ENCODE results near the gene PCDHB1. TPM values are rescaled to one million over a fixed set of nuclear protein-coding genes. Genes with fewer than 3 reads are reported as not detected.

Gene PCDHB1
- total RNA-seq, 1 experiment from 2014 or later, result 0.13 TPM

GRCh38 chr5:141032626-141033025, 18.5 kb upstream of the PCDHB1 start (continued):
- TF ChIP-seq ARID4B (CRISPR knock-in tag; IDR thresholded peaks at IDR 0.05; ENCODE audit: borderline replicate concordance) (no peak), SOX15 (CRISPR knock-in tag; IDR thresholded peaks at IDR 0.05) (no peak), ZNF281 (CRISPR knock-in tag; IDR thresholded peaks at IDR 0.05) (no peak), JAZF1 (CRISPR knock-in tag; IDR thresholded peaks at IDR 0.05) (no peak), HMGXB4 (CRISPR knock-in tag; IDR thresholded peaks at IDR 0.05) (no peak), ZNF532 (CRISPR knock-in tag; IDR thresholded peaks at IDR 0.05; ENCODE audit: borderline replicate concordance) (no peak), STAT6 (CRISPR knock-in tag; conservative IDR thresholded peaks at IDR 0.05; ENCODE audit: low read depth) (no peak)

GRCh38 chr5:141039061-141039460, 12.1 kb upstream of the PCDHB1 start:
- ATAC-seq, result no peak
- H3K36me3 Mint-ChIP-seq, result no peaks in the 10 kb centered on the region
- no peak overlapping the region; the same call in 1 of the 2 replicates for H3K4me3 Mint-ChIP-seq
- ChIA-PET POLR2A (interaction anchor here (1.3 to 2.4 kb wide), 2 partner anchors 37 to 112 kb away, joined by 6 to 50 read pairs; partner anchors contain the start of gene PCDHAC1), CTCF (interaction anchor here (1.0 to 3.9 kb wide), 17 partner anchors 39 to 197 kb away, joined by 3 to 243 read pairs (median 15); partner anchors contain the start of genes PCDHA11, PCDHA13, PCDHA8 and PCDHAC1)
- no peaks in the 10 kb centered on the region for H3K27me3 Mint-ChIP-seq (ENCODE audit: low read depth)
- no peaks in the 10 kb centered on the region for H3K9me3 Mint-ChIP-seq
- peaks cover 4% of the 10 kb centered on the region for H3K4me1 Mint-ChIP-seq
- no peak for DNase-seq (ENCODE audit: low spot score)
- H3K27ac Mint-ChIP-seq, result 0 out of 2 replicates have a peak overlapping the region, but pooled peaks have one; percentile 5
- no peak for TF ChIP-seq ZBTB43 (CRISPR knock-in tag; IDR thresholded peaks at IDR 0.05)
- no peak for TF ChIP-seq ATF6 (CRISPR knock-in tag; IDR thresholded peaks at IDR 0.05)
- no peak for TF ChIP-seq MAX (CRISPR knock-in tag; IDR thresholded peaks at IDR 0.05)
- no peak for TF ChIP-seq NR2C2 (CRISPR knock-in tag; IDR thresholded peaks at IDR 0.05)
- no peak for TF ChIP-seq ZBTB21 (CRISPR knock-in tag; IDR thresholded peaks at IDR 0.05; ENCODE audit: borderline replicate concordance)
- no peak for TF ChIP-seq KAT7 (CRISPR knock-in tag; IDR thresholded peaks at IDR 0.05; ENCODE audit: borderline replicate concordance)
- no peak for TF ChIP-seq ATF1 (CRISPR knock-in tag; IDR thresholded peaks at IDR 0.05)
- TF ChIP-seq JAZF1 (CRISPR knock-in tag; IDR thresholded peaks at IDR 0.05), result no peak
